ENCODE measurements around the gene LIN54.
A peak's percentile ranks its signal among the peaks of the same experiment; 100 is the strongest.
"Not testable (repeated sequence)": the region's sequence is repeated elsewhere in the genome, so short reads cannot be mapped to it uniquely, and the experiment has no call there.

LIN54 gene

DNA sequence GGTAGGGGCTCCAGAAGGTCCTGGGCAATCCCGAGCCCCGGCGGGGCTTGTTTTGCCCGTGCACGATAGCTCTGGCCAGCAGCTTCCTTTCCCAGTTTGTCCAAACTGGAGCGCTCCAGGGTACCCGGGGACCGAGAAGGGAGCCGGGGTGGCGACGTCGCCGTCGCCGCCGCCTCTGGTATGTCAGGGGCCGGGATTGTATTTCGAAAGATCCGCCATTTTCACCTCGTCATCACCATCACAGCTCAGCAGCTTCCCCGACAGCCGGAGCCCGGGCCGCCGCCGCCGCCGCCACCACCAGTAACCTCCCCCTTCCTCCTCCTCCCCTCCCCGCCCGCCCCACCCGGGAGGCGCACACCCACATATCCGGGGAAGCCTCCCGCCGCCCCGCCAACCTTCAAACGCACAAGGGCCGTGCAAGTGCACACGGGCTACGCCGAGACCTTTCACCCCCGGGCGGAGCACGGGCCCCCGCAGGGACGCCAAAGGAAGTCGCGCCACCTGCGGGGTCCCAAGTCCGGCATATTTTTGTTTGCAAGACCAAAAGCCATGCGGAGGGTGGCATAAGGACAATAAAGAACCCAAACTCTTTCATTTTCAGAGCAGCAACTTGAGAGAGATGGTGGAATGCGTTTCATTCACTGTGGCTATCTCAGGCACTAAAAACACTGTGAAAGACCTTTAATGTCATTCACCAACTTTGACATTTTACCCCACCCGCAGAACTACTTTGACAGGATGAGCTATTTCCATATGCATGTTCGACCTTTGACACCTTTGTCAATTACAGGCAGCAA lies at the start of gene LIN54:
Gene LIN54 (minus strand): TSS at position 302 of the 797 bp plus-strand sequence. CDS start 25,979 bp downstream, outside the sequence.
- peak; percentile 60 for DNase-seq (ENCODE audit: low read depth)
- TF ChIP-seq, protein P1, sequence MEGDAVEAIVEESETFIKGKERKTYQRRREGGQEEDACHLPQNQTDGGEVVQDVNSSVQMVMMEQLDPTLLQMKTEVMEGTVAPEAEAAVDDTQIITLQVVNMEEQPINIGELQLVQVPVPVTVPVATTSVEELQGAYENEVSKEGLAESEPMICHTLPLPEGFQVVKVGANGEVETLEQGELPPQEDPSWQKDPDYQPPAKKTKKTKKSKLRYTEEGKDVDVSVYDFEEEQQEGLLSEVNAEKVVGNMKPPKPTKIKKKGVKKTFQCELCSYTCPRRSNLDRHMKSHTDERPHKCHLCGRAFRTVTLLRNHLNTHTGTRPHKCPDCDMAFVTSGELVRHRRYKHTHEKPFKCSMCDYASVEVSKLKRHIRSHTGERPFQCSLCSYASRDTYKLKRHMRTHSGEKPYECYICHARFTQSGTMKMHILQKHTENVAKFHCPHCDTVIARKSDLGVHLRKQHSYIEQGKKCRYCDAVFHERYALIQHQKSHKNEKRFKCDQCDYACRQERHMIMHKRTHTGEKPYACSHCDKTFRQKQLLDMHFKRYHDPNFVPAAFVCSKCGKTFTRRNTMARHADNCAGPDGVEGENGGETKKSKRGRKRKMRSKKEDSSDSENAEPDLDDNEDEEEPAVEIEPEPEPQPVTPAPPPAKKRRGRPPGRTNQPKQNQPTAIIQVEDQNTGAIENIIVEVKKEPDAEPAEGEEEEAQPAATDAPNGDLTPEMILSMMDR (conservative IDR thresholded peaks at IDR 0.05; ENCODE audit: control insufficient read depth, insufficient read depth, low read depth, low read length), result no peak
- peak within 1 kb of the TSS; percentile 80 for H3K4me3 ChIP-seq (ENCODE audit: control insufficient read depth, low read depth, low read length)

DNA sequence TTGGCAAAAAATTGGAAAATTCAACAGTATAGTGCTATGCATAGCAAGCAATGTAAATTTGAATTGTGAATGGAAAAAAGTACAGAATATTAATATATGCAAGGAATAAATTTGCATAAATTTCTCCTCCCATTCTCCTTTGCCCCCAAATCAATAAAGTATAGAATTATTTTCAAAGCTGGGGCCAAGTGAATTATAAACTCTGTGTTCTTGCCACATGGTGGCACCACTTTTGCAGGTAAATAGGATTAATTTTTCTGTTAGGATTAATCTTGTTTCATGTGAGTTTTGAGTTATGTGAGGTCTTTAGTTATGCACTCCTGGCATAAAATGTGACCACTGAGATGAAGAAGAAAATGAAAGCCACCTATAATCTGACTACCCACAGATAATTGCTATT lies 44.3 kb upstream of the LIN54 start:
- peak; percentile 41 for DNase-seq (ENCODE audit: low read depth)
- no peak overlapping the region for H3K4me3 ChIP-seq (ENCODE audit: control insufficient read depth, low read depth, low read length)
- TF ChIP-seq, protein P1 (conservative IDR thresholded peaks at IDR 0.05; ENCODE audit: control insufficient read depth, insufficient read depth, low read depth, low read length), result peak; percentile 41

DNA sequence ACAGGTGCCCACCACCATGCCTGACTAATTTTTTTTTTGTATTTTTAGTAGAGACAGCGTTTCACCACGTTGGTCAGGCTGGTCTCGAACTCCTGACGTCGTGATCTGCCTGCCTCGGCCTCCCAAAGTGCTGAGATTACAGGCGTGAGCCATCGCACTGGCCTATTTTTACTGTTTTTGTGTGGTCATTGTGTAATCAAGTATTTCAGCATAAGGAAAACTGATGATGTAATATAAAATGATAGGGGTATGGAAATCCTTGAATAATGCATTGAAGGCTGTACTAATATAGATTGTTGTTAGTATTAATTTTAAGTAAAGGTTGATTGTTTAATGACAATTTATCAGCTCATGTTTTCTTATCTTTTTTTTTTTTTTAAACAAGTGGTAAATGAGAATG lies 38.2 kb upstream of the LIN54 start:
- H3K4me3 ChIP-seq (ENCODE audit: control insufficient read depth, low read depth, low read length); DNase-seq (ENCODE audit: low read depth): not testable (repeated sequence)

DNA sequence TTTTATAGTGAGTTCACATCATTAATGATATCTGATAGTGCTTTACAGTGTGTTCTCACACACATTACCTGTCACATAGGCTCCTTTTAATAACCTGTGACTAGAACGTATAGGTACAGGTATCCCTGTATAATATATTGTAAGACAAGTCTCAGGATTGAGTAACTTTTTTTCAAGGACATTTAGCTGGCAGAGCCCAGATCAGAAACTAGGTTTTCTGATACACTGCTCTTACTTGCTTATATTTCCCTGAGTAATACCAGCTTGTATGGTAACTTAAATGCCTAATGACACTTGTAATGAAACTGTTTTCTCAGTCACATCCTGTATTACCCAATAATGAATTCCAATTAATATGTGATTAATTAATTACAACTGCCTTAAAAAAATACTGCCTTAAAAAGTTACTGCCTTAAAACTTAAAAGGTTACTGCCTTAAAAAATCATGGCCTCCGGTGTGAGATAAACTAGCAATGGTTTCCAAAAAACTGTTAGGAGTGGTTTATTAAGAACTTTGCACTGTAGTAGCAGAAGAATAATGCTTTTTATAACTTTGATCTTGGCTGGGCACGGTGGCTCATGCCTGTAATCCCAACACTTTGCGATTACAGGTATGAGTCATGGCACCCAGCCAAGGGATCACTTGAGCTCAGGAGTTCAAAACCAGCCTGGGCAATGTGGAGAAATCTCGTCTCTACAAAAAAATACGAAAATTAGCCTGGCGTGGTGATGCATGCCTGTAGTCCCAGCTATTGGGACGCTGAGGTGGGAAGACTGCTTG lies 36.3 kb upstream of the LIN54 start:
- DNase-seq (ENCODE audit: low read depth), result no peak
- no peak overlapping the region for H3K4me3 ChIP-seq (ENCODE audit: control insufficient read depth, low read depth, low read length)

DNA sequence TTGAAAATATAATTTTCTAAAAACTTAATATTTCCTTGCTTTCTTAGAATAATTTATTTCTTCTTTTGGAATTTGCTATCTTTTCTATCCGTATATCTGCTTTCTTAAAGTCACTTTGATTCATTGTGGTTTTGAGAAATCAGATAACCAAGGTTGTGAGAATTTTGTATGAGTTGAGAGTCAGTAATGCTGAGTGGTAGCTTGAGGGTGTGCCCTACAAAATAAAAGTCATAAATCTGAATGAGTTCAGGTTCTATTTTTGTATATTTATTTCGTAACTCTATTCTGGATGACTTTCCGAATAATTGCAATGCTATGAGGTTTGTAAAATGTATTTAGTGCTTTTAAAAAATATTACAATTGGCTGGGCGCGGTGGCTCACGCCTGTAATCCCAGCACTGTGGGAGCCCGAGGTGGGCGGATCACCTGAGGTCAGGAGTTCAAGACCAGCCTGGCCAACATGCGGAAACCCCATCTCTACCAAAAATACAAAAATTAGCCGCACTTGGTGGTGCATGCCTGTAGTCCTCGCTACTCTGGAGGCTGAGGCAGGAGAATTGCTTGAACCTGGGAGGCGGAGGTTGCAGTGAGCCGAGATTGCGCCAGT lies 33.3 kb upstream of the LIN54 start:
- TF ChIP-seq, protein P1 (conservative IDR thresholded peaks at IDR 0.05; ENCODE audit: control insufficient read depth, insufficient read depth, low read depth, low read length), result no peak
- DNase-seq (ENCODE audit: low read depth), result peak; percentile 79
- no peak overlapping the region for H3K4me3 ChIP-seq (ENCODE audit: control insufficient read depth, low read depth, low read length)

More for the DNA sequence above, 36.3 kb upstream of the LIN54 start:
- TF ChIP-seq, protein P1 (conservative IDR thresholded peaks at IDR 0.05; ENCODE audit: control insufficient read depth, insufficient read depth, low read depth, low read length), result no peak

DNA sequence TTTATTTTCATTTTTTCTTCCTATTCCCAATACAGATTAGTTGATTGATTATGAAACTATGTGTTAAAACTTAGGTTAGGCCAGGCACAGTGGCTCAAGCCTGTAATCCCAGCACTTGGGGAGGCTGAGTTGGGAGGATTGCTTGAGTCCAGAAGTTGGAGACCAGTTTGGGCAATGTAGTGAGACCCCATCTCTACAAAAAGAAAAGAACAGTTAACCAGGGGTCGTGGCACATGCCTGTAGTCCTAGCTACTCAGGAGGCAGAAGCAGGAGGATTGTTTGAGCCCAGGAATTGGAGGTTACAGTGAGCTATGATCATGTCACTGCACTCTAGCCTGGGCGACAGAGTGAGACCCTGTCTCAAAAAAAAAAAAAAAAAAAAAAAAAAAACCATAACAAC lies 32.5 kb upstream of the LIN54 start:
- DNase-seq (ENCODE audit: low read depth); H3K4me3 ChIP-seq (ENCODE audit: control insufficient read depth, low read depth, low read length): not testable (repeated sequence)

DNA sequence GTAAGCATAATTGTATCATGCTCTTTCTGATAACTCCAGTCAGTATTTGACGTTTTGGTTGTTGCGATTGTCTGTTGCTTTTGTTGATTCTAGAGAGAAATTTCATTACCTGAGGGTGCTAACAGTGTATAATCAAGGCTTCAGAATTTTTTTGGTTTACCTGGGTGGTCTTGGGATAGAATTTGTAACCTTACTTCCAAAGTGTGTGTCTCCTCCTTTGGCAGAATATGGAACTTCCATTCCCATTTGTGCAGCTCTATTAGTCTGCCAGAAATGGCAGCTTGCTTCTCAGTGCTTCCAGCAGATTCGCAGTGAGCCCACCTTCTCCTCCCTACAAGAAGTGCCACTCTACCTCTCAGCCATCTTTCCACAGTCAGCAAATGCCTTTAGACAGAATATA lies 29.6 kb upstream of the LIN54 start:
- no peak for DNase-seq (ENCODE audit: low read depth)

More for the DNA sequence above, 29.6 kb upstream of the LIN54 start:
- no peak overlapping the region for H3K4me3 ChIP-seq (ENCODE audit: control insufficient read depth, low read depth, low read length)
- TF ChIP-seq, protein P1 (conservative IDR thresholded peaks at IDR 0.05; ENCODE audit: control insufficient read depth, insufficient read depth, low read depth, low read length), result peak; percentile 13

Data from fibroblast of mammary gland (primary cell).